MM.1S (cell line): ENCODE data around the gene SHANK1.

Source experiments
- EZH2 ChIP-seq: fragments of 300-600 bp; sonication (generic); optimal IDR thresholded peaks from 2 replicates; pipeline ENCODE3; 2017; ENCODE audit warnings: low read depth, mild to moderate bottlenecking, antibody characterized with exemption, low read length, mixed read lengths
- TF ChIP-seq, protein P1 (sequence below): fragments of 300-600 bp; sonication (generic); IDR thresholded peaks from 2 replicates; pipeline ENCODE4 v1.5.1; 2016; ENCODE audit warnings: antibody characterized with exemption, low read length, mixed read lengths

DNA sequence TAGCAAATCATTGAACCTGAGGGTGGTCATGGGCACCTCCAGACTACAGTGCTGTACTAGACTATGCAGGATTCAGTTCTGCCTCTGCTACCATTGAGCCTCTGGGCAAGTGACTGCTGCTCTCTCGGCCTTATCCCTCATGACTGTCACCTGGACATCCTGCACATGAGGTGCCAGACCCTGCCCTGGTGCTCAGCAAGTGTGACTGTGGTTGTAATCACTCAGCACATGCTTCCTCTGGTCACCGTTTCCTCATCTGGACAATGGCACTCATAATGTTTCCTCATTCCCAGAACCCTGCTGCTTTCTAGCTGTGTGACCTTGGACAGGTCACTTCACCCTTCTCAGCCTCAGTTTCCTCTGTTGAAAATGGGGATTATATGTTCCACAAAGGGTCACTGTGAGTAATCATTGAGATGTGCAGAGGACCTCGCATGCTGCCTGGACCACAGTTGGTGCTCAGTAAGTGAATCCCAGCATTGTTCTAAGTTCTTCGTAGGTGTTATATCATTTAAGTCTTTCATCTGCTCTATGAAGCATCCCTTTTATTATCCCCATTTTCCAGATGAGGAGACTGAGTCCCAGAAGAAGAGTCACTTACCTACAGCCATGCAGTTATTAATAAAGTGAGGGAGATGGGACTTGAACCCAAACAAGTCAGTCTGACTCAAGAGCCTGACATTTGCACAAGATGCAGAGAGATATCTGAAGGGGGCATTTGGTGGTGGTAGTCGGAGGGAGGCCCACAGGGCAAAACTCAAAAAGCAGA lies 83.1 kb downstream of the SHANK1 start:
- TF ChIP-seq, protein P1, sequence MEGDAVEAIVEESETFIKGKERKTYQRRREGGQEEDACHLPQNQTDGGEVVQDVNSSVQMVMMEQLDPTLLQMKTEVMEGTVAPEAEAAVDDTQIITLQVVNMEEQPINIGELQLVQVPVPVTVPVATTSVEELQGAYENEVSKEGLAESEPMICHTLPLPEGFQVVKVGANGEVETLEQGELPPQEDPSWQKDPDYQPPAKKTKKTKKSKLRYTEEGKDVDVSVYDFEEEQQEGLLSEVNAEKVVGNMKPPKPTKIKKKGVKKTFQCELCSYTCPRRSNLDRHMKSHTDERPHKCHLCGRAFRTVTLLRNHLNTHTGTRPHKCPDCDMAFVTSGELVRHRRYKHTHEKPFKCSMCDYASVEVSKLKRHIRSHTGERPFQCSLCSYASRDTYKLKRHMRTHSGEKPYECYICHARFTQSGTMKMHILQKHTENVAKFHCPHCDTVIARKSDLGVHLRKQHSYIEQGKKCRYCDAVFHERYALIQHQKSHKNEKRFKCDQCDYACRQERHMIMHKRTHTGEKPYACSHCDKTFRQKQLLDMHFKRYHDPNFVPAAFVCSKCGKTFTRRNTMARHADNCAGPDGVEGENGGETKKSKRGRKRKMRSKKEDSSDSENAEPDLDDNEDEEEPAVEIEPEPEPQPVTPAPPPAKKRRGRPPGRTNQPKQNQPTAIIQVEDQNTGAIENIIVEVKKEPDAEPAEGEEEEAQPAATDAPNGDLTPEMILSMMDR = no peak
- TF ChIP-seq EZH2 = no peak
